ENCODE results near the gene THAP4.

Gene THAP4

GRCh38 chr2:241653210-241653750 lies 16.3 kb upstream of the THAP4 start:
- TF ChIP-seq CTCF (IDR thresholded peaks at IDR 0.05; ENCODE audit: low read depth, low read length) = no peak
- no peak overlapping the region for H3K4me3 ChIP-seq (ENCODE audit: low read depth, low read length)

GRCh38 chr2:241652722-241653121 lies 15.8 kb upstream of the THAP4 start:
- no peak for TF ChIP-seq CTCF (IDR thresholded peaks at IDR 0.05; ENCODE audit: low read depth, low read length)
- no peak overlapping the region for H3K4me3 ChIP-seq (ENCODE audit: low read depth, low read length)

- TF ChIP-seq CTCF (IDR thresholded peaks at IDR 0.05; ENCODE audit: low read depth, low read length) = no peak
- no peak overlapping the region for H3K4me3 ChIP-seq (ENCODE audit: low read depth, low read length)
Observed at GRCh38 chr2:241652142-241652541, 15.2 kb upstream of the THAP4 start.

GRCh38 chr2:241649927-241650326 lies 13.0 kb upstream of the THAP4 start:
- no peak overlapping the region for H3K4me3 ChIP-seq (ENCODE audit: low read depth, low read length)
- TF ChIP-seq CTCF (IDR thresholded peaks at IDR 0.05; ENCODE audit: low read depth, low read length) = no peak

- no peak for TF ChIP-seq CTCF (IDR thresholded peaks at IDR 0.05; ENCODE audit: low read depth, low read length)
- H3K4me3 ChIP-seq (ENCODE audit: low read depth, low read length) = no peak overlapping the region
Observed at GRCh38 chr2:241649404-241649803, 12.4 kb upstream of the THAP4 start.

GRCh38 chr2:241648453-241648852 lies 11.5 kb upstream of the THAP4 start:
- H3K4me3 ChIP-seq (ENCODE audit: low read depth, low read length) = no peak overlapping the region
- no peak for TF ChIP-seq CTCF (IDR thresholded peaks at IDR 0.05; ENCODE audit: low read depth, low read length)

GRCh38 chr2:241645915-241646645 lies 9.1 kb upstream of the THAP4 start:
- no peak for TF ChIP-seq CTCF (IDR thresholded peaks at IDR 0.05; ENCODE audit: low read depth, low read length)
- no peak overlapping the region for H3K4me3 ChIP-seq (ENCODE audit: low read depth, low read length)

Data from WI38 (cell line).